Measurements from ENCODE around the gene FBXL15.
"Not testable (repeated sequence)": the region's sequence is repeated elsewhere in the genome, so short reads cannot be mapped to it uniquely, and the experiment has no call there.

FBXL15 gene

DNA sequence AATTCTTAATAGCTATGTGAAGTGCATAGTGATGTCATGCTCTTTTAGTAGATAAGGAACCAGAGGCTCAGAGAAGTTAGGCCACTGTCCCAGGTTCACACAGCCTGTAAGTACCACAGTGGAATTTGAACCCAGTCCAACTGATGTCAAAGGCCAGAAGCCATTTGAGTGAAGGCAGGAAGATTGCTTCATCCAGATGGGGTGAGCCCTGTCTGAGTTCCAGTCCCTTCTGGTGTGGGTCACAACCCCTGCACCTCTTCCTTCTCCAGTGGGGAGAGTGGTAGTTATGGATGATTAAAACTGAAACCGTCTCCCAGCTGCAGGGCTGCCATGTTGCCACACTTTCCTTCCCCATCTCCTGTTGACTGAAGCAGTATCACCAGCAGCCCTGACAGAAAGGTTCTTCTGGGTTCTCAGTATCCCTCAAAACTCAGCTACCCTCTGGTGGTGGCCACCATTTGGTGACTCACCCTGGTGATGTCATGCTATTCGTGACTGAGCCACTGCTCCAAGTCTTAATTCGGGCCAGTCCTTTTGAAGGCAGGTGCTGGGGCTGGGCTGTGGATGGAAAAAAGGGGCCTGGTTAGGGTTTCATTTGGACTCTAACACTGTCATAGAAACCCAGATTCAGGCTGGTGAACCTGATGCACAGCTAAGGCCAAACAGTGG, 32.2 kb downstream of the FBXL15 start:
- H3K4me3 ChIP-seq (ENCODE audit: low read depth, low read length), result no peak overlapping the region

DNA sequence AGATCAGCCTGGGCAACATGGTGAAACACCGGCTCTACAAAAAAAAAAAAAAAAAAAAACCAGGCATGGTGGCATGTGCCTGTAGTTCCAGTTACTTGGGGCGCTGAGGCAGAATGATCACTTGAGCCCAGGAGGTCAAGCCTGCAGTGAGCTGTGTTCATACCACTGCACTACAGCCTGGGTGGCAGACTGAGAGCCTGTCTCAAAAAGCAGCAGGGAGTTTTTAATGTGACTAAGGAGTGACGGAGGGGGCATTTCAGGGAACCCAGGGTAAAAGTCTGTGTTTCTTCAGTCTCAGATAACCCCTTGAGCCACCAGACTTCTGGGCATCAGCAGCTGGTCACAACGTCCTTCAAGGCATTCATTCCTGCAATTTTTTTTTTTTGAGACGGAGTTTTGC, 32.9 kb downstream of the FBXL15 start:
- H3K4me3 ChIP-seq (ENCODE audit: low read depth, low read length), result no peak overlapping the region

DNA sequence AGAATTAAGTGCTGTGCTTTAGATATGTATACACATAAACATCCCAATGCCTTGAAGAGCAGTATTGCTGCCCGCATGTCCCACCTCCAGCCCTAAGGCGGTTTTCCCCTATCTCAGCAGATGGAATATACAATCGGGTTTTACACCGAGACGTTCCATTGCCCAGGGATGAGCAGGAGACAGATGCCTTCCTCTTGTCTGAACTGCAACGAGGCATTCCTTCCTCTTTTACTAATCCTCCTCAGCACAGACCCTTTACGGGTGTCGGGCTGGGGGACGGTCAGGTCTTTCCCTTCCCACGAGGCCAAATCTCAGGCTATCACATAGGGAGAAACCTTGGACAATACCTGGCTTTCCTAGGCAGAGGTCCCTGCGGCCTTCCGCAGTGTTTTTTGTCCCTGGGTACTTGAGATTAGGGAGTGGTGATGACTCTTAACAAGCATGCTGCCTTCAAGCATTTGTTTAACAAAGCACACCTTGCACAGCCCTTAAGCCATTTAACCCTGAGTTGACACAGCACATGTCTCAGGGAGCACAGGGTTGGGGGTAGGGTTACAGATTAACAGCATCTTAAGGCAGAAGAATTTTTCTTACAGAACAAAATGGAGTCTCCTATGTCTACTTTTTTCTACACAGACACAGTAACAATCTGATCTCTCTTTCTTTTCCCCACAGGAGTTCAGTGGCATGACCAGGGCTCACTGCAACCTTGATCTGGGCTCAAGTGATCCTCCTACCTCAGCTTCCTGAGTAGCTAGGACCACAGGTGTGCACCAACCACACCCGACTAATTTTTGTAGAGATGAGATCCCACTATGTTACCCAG, 34.2 kb downstream of the FBXL15 start:
- H3K4me3 ChIP-seq (ENCODE audit: low read depth, low read length), result not testable (repeated sequence)

DNA sequence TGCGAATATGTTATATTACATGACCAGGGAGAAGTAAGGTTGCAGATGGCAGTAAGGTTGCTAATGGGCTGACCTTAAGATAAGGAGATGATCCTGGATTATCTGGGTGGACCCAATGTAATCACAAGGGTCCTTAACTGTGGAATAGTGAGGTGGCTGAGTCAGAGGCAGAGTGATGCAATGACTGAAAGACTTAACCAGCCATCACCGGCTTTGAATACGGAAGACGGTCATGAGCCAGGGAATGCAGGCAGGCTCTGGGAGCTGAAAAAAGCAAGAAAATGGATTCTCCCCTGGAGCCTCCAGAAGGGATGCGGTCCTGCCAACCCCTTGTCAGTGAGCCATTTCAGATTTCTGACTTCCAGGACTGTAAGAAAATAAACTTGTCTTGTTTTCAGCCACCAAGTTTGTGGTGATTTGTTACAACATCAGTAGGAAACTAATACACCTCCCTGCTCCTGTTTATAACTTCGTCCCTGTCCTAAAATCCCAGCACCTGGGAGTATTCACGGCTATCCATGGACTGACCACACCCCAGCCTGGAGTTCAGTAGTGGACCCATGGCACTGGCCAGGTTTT, 35.3 kb downstream of the FBXL15 start:
- no peak overlapping the region for H3K4me3 ChIP-seq (ENCODE audit: low read depth, low read length)

DNA sequence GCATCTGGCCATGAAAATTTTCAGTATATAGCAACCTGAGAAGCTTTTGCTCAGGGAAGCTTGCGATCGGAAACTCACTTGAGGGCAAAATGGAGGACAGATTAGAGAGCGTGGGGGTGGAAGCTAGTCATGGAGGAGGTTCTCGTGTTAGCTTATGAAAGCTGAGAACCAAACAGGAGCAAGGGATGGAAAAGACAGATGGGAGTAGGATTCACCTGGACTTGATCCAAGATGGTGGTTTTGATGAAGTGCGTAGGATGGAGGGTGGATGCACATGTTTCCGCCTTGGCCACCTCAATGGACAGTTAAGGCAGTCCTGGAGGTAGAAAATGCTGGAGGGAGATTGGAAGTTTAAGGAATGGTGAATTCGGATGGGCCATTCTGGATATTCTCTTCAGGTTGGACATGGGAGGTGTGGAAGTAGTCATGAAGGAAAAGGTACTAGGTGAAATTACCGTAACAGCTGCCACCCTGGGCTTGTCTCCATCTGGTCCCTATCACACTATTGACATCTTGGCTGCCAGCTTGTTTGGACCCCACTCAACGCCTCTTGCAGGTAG, 37.0 kb downstream of the FBXL15 start:
- no peak overlapping the region for H3K4me3 ChIP-seq (ENCODE audit: low read depth, low read length)

DNA sequence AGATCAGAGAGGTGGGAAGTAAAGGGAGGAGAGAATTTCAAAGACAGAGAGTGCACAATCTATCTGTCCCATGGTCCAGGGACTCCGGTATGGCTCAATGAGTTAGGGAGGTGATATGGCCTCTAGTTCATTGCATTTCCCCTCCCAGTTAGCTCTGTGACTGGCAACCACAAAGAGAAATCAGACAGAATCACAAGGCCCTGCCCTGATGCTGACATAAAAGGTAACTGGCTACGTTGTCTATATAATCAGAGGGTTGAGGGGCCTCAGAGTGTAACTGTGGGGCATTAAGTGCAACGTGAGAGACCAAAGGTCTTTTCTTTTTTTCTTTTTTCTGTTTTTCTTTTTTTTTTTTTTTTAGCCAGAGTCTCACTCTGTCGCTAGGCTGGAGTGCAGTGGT, 38.0 kb downstream of the FBXL15 start:
- H3K4me3 ChIP-seq (ENCODE audit: low read depth, low read length), result no peak overlapping the region

DNA sequence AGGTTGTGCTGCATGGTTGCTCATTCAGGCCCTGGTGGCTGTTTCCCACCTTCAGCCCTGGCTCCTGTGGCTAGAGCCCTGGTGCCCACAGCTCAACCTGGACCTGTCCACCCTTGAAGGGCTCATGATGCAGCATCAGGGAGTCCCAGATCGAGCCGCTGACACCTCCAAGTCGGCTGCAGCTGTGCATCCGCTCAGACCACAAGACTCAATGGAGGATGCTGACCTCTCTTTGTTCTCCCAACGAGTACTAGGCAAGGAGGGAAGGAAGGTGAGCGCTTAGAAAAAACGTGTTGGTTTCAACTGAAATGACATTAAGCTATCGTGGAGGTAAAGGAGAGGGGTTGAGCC, 40.2 kb downstream of the FBXL15 start:
- H3K4me3 ChIP-seq (ENCODE audit: low read depth, low read length), result no peak overlapping the region

DNA sequence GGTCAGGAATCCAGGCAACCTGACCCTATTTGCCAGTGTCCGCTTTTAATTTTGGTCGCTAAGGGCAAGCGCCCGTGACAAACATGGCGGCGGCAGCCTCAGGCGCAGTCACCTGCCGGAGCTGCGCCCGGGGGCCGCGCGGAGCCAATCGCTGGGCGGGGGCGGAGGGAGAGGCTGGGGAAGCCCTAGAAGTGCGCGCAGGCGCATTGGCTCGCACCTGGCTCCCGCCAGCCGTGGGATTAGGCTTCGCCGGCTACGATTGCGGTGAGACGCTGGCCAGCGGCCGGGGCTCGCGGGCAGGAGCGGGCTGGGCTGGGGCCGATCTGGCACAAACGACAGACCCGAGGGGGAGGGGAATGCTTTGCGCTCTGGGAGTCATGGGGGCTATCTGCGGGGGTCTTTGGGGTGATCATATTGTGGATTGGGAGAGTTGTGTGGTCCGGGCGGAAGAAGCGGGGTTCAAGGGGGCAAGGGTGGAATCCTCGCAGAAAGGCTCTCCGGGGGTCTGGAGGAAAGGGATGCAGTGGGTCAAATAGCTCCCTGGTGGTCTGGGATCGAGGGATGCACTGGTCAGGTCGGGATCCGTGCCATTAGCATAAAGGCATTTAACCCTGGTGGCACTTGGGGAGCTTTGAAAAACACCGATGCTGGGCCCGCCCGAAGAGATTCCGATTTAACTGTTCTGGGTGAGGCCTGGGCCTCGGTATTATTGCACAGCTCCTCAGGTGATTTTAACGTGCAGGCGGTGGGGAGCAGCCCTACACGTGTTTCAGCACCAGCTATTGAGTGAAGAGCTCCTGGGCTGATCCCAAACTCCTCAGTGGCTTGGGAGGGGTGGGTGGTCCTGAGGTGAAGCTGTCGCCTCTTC, 40.8 kb downstream of the FBXL15 start:
- H3K4me3 ChIP-seq (ENCODE audit: low read depth, low read length), result peak overlapping the region; percentile 44

DNA sequence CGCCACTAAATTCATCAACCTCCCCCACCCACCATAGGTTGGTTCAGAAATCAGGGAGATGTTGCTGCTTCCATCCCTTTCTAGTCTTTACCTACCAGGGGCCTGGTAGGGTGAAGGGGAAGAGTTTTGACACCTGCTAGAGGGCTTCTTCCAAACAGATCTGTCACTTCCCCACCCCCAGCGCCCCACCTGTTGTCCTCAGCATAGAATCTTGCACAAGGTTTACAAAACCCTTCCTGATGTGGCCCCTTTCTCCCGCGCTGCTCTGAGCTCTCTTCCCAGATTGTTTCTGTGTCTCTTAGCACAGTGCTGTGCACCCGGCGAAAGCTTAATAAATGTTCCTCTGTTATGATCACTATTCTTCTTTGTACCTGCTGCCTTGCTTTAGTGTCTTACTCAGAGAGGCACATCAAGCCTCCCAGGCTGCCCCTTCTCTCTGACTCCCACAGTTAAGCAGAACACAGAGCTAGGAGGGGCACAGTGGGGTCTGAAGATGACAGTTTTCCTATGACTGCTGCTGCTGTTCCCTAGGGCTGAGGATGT, 41.9 kb downstream of the FBXL15 start:
- H3K4me3 ChIP-seq (ENCODE audit: low read depth, low read length), result no peak overlapping the region

DNA sequence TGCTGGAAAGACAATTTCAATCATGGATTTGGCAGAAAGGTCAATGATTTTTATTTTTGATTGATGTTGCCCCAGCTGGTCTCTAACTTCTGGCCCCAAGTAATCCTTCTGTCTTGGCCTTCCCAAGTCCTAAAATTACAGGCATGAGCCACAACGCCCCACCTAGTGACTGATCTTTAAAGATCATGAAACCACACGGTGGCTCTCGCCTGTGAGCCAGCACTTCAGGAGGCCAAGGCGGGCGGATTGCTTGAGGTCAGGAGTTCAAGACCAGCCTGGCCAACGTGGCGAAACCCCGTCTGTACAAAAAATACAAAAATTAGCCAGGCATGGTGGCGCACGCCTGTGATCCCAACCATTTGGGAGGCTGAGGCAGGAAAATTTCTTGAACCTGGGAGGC, 43.3 kb downstream of the FBXL15 start:
- no peak overlapping the region for H3K4me3 ChIP-seq (ENCODE audit: low read depth, low read length)

DNA sequence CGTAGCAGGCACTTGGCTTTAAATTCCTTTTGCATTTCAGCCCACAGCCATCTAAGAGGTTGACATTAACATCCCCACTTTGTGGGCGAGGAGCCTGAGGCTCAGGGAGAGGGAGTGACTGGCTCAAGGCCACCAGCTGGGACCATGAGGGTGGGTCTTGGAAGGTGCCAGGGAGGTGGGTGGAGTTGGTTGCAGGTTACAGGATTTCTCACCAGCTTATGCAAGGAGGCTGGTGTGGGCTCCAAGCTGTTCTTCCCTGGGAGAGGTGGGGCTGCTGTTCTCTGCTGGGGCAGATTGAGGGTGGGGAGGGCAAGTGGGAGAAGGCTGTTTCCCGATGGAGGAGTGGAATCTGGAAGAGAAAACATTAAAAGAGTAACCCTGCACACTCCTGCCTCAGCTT, 44.8 kb downstream of the FBXL15 start:
- H3K4me3 ChIP-seq (ENCODE audit: low read depth, low read length), result no peak overlapping the region

DNA sequence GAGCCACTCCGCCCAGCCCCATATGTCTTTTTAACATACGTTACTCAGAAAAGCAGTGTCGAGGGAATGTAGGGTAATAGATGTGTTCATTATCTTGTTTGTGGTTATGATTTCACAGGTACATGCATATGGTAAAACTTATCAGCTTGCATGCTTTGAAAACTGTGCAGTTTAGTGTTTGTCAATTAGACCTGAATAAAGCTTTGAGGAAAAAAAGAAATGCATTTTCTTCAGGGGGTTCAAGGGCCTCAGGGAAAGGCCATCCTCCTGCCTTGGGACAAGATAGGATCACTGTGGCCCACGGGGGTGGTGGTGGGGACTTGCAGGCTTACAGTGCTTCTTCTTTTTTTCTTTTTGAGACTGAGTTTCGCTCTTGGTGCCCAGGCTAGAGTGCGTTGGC, 46.7 kb downstream of the FBXL15 start:
- no peak overlapping the region for H3K4me3 ChIP-seq (ENCODE audit: low read depth, low read length)

DNA sequence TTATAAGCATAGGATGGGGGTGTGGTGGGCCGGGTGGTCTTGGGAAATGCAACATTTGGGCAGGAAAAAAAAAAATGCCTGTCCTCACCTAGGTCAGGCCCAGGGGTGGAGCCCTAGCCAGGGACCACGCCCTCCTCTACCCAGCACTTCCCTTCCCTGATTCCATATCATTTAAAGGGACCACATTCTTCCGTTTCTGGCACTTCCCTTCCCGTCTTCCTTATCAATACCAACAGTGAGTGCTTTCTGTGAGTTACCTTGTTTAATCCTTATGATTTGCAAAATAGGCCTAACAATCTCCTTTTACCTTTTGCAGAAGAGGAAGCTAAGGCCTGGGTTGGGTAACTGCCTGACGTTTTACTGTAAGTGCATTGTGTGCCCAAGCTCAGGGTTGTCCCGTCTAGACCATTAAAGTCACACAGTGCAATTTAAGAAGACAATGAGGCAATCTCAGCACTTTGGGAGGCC, 47.4 kb downstream of the FBXL15 start:
- no peak overlapping the region for H3K4me3 ChIP-seq (ENCODE audit: low read depth, low read length)

DNA sequence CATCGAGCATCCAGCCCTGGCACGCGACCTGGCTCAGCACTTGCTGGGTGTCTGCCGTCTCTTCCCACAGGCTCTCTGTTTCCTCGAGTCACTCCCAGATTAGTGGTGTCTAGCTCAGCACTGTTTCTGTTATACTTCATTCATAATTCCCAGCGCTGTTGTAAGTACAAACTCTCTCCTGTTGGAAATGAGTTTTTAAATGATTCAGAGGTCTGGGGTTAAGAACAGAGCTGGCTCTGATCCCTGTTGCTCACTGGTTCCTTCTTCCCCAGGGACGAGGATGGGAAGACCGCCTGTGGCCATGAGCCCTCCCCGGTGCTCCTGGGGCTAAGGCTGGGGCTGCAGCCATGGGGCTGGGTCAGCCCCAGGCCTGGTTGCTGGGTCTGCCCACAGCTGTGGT, 48.0 kb downstream of the FBXL15 start:
- H3K4me3 ChIP-seq (ENCODE audit: low read depth, low read length), result no peak overlapping the region

DNA sequence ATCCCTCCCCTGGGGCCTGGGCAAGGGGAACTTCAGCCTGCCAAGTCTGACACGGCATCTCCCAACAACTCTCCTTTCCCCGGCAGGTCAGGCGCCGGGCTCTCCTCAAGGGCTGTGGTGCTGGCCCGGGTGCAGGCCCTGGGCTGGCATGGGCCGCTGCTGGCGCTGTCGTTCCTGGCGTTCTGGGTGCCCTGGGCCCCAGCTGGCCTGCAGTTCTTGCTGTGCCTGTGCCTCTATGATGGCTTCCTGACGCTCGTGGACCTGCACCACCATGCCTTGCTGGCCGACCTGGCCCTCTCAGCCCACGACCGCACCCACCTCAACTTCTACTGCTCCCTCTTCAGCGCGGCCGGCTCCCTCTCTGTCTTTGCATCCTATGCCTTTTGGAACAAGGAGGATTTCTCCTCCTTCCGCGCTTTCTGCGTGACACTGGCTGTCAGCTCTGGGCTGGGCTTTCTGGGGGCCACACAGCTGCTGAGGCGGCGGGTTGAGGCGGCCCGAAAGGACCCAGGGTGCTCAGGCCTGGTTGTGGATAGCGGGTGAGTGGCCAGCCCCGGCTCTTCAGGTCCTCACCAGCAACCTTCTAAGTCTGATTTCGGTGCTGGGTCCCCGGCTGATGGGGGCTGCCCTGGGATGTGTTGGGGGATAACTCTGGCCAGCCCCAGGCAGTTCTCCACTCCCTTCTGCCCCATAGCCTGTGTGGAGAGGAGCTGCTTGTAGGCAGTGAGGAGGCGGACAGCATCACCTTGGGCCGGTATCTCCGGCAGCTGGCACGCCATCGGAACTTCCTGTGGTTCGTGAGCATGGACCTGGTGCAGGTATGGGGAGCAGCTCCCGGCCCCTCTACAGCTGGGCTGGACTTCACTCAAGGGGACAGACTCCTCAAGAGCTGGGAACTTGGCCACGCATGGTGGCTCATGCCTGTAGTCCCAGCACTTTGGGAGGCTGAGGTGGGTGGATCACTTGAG, 50.2 kb downstream of the FBXL15 start:
- H3K4me3 ChIP-seq (ENCODE audit: low read depth, low read length), result no peak overlapping the region
